ENCODE data around the gene RECK. TPM values are rescaled to one million over a fixed set of nuclear protein-coding genes. Genes with fewer than 3 reads are reported as not detected.
A peak's percentile ranks its signal among the peaks of the same experiment; 100 is the strongest.
"Not testable (repeated sequence)": the region's sequence is repeated elsewhere in the genome, so short reads cannot be mapped to it uniquely, and the experiment has no call there.

Gene RECK, protein sequence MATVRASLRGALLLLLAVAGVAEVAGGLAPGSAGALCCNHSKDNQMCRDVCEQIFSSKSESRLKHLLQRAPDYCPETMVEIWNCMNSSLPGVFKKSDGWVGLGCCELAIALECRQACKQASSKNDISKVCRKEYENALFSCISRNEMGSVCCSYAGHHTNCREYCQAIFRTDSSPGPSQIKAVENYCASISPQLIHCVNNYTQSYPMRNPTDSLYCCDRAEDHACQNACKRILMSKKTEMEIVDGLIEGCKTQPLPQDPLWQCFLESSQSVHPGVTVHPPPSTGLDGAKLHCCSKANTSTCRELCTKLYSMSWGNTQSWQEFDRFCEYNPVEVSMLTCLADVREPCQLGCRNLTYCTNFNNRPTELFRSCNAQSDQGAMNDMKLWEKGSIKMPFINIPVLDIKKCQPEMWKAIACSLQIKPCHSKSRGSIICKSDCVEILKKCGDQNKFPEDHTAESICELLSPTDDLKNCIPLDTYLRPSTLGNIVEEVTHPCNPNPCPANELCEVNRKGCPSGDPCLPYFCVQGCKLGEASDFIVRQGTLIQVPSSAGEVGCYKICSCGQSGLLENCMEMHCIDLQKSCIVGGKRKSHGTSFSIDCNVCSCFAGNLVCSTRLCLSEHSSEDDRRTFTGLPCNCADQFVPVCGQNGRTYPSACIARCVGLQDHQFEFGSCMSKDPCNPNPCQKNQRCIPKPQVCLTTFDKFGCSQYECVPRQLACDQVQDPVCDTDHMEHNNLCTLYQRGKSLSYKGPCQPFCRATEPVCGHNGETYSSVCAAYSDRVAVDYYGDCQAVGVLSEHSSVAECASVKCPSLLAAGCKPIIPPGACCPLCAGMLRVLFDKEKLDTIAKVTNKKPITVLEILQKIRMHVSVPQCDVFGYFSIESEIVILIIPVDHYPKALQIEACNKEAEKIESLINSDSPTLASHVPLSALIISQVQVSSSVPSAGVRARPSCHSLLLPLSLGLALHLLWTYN
- polyA plus RNA-seq (ENCODE audit: insufficient read depth in 1 of 5, insufficient read length in 5 of 5, low replicate concordance in 1 of 5): 10 to 100 TPM; 17.4 to 26.6 (median 22.4) TPM
- long read RNA-seq, donor 1, full-length matches to known transcripts: 4 of 4 reads
- long read RNA-seq, donor 1, partial matches to known transcripts: 0 of 4 reads
- long read RNA-seq, donor 1, other reads (novel, unspliced or antisense): 0 of 4 reads
- long read RNA-seq, donor 2, full-length matches to known transcripts: 2 of 2 reads
- long read RNA-seq, donor 2, partial matches to known transcripts: 0 of 2 reads
- long read RNA-seq, donor 2, other reads (novel, unspliced or antisense): 0 of 2 reads
- long read RNA-seq, donor 3, full-length matches to known transcripts: 1 of 1 reads
- long read RNA-seq, donor 3, partial matches to known transcripts: 0 of 1 reads
- long read RNA-seq, donor 3, other reads (novel, unspliced or antisense): 0 of 1 reads
- long read RNA-seq, donor 4, full-length matches to known transcripts: 1 of 6 reads
- long read RNA-seq, donor 4, partial matches to known transcripts: 5 of 6 reads
- long read RNA-seq, donor 4, other reads (novel, unspliced or antisense): 0 of 6 reads
- long read RNA-seq, donor 5, full-length matches to known transcripts: 2 of 2 reads
- long read RNA-seq, donor 5, partial matches to known transcripts: 0 of 2 reads
- long read RNA-seq, donor 5, other reads (novel, unspliced or antisense): 0 of 2 reads
- long read RNA-seq, donor 6, partial matches to known transcripts: 5 of 5 reads
- long read RNA-seq, donor 6, other reads (novel, unspliced or antisense): 0 of 5 reads
- long read RNA-seq, donor 7, full-length matches to known transcripts: 1 of 1 reads
- long read RNA-seq, donor 7, partial matches to known transcripts: 0 of 1 reads
- long read RNA-seq, donor 7, other reads (novel, unspliced or antisense): 0 of 1 reads
- long read RNA-seq, donor 8, full-length matches to known transcripts: 2 of 2 reads
- long read RNA-seq, donor 8, partial matches to known transcripts: 0 of 2 reads
- long read RNA-seq, donor 8, other reads (novel, unspliced or antisense): 0 of 2 reads

- peak; percentile 70 to 73 for DNase-seq
Observed at GRCh38 chr9:36036780-36037548, at the start of gene RECK. Gene RECK, plus strand, starts transcription at chr9:36036913. Its CDS starts 86 bp downstream, at chr9:36036999.

- DNase-seq: no peak
Observed at GRCh38 chr9:35990155-35990554, 46.6 kb upstream of the RECK start.

DNA sequence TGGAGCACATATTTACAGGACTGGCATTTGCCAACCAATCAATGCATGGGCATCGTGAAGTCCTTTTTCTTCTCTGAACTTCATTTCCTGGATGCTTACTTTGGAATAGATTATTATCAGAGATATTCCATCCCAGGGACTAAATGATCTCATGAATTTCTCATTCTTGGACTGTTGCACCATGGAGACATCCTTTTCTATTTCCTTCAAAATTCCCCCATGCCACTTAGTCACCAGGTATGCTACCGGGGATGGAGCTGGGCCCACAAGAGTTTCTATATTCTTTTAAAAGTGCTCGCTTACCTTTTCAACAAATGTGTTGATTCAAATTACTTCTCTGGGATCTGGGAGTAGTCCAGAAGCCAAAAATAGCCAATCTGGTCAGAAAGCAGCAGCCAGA lies 43.6 kb upstream of the RECK start:
- DNase-seq: not testable (repeated sequence)

- DNase-seq: no peak
Observed at GRCh38 chr9:35993976-35994720, 42.6 kb upstream of the RECK start.

- no peak for DNase-seq
Observed at GRCh38 chr9:35994959-35995358, 41.8 kb upstream of the RECK start.

- no peak for DNase-seq
Observed at GRCh38 chr9:35996358-35996970, 40.2 kb upstream of the RECK start.

DNA sequence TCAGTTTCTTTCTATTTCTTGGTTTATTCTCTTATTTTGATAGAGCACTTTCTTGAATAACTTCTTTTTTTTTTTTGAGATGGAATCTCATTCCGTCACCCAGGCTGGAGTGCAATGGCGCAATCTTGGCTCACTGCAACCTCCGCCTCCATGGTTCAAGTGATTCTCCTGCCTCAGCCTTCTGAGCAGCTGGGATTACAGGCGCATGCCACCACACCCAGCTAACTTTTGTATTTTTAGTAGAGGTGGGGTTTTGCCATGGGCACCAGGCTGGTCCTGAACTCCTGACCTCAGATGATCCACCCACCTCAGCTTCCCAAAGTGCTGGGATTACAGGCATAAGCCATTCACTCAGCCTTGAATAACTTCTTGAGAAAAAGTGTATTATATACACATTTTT lies 39.7 kb upstream of the RECK start:
- not testable (repeated sequence) for DNase-seq

- DNase-seq: no peak
Observed at GRCh38 chr9:35998333-35998732, 38.4 kb upstream of the RECK start.

GRCh38 chr9:36005891-36006290 lies 30.8 kb upstream of the RECK start:
- no peak for DNase-seq

GRCh38 chr9:36006549-36007315 lies 30.0 kb upstream of the RECK start:
- no peak for DNase-seq

- DNase-seq: no peak
Observed at GRCh38 chr9:36007316-36007708, 29.4 kb upstream of the RECK start.

GRCh38 chr9:36007852-36008251 lies 28.9 kb upstream of the RECK start:
- no peak for DNase-seq

GRCh38 chr9:36008774-36009300 lies 27.9 kb upstream of the RECK start:
- peak in 1 of 2 donors; percentile 31 for DNase-seq

- no peak for DNase-seq
Observed at GRCh38 chr9:36011379-36011778, 25.3 kb upstream of the RECK start.

GRCh38 chr9:36017278-36017677 lies 19.4 kb upstream of the RECK start:
- no peak for DNase-seq

GRCh38 chr9:36018129-36018528 lies 18.6 kb upstream of the RECK start:
- no peak for DNase-seq
